Measurements from ENCODE around the gene DNMT3A.

GRCh38 chr2:25295621-25296020 lies 46.1 kb downstream of the DNMT3A start:
- TF ChIP-seq TAF1 (IDR thresholded peaks at IDR 0.05; ENCODE audit: borderline replicate concordance, insufficient read depth, low read length) (no peak), POLR2AphosphoS5 (IDR thresholded peaks at IDR 0.05; ENCODE audit: low read depth, low read length) (no peak), REST (IDR thresholded peaks at IDR 0.05; ENCODE audit: insufficient read depth in 1 of 2, low read depth in 2 of 2, low read length in 2 of 2) (no peak), SIN3A (IDR thresholded peaks at IDR 0.05; ENCODE audit: borderline replicate concordance, insufficient read depth, low read length) (no peak)
